Mesendoderm (in vitro differentiated cells): ENCODE data around the gene ERC2.

Experiments
- DNase-seq: peaks from one replicate; pipeline ENCODE4 v3.0.0; 2013
- H2AK5ac ChIP-seq: 2 replicates; pipeline ENCODE4 v1.6.1; 2013; ENCODE audit warnings: low read length, inconsistent platforms
- H2BK120ac ChIP-seq: 2 replicates; pipeline ENCODE4 v1.6.1; 2013; ENCODE audit warnings: low read depth, mild to moderate bottlenecking, low read length, moderate library complexity, mixed read lengths
- H2BK15ac ChIP-seq: replicated peaks from 2 replicates; pipeline ENCODE4 v1.6.1; 2013; ENCODE audit warnings: low read depth, mild to moderate bottlenecking, moderate library complexity
- H2BK5ac ChIP-seq: 2 replicates; pipeline ENCODE4 v1.6.1; 2013; ENCODE audit warnings: low read length, inconsistent platforms
- H3K18ac ChIP-seq: 2 replicates; pipeline ENCODE4 v1.6.1; 2013; ENCODE audit warnings: mild to moderate bottlenecking, low read length, mixed read lengths
- H3K23ac ChIP-seq: one replicate; pipeline ENCODE4 v1.6.1; 2013; ENCODE audit warnings: low read length
- H3K27ac ChIP-seq: 2 replicates; pipeline ENCODE4 v1.5.1; 2013; ENCODE audit warnings: low read depth, mild to moderate bottlenecking, inconsistent platforms, low read length, moderate library complexity
- H3K27me3 ChIP-seq: 2 replicates; pipeline ENCODE4 v1.6.1; 2013; ENCODE audit warnings: low read length, control low read depth, mild to moderate bottlenecking, inconsistent platforms; ENCODE audit not compliant: insufficient read depth, poor library complexity
- H3K36me3 ChIP-seq: 2 replicates; pipeline ENCODE4 v1.6.1; 2013; ENCODE audit warnings: low read length, inconsistent platforms; ENCODE audit not compliant: control insufficient read depth, insufficient read depth
- H3K4ac ChIP-seq: one replicate; pipeline ENCODE4 v1.6.1; 2013; ENCODE audit warnings: low read depth, mild to moderate bottlenecking, low read length, moderate library complexity
- H3K4me1 ChIP-seq: 2 replicates; pipeline ENCODE4 v1.6.1; 2013; ENCODE audit warnings: low read depth, low read length, inconsistent platforms; ENCODE audit not compliant: control insufficient read depth
- H3K4me2 ChIP-seq: 2 replicates; pipeline ENCODE4 v1.6.1; 2013; ENCODE audit warnings: low read length
- H3K4me3 ChIP-seq: 2 replicates; pipeline ENCODE4 v1.5.1; 2013; ENCODE audit warnings: mild to moderate bottlenecking, low read length
- H3K56ac ChIP-seq: one replicate; pipeline ENCODE4 v1.6.1; 2013; ENCODE audit warnings: low read length
- H3K79me1 ChIP-seq: 2 replicates; pipeline ENCODE4 v1.6.1; 2013; ENCODE audit warnings: low read length, inconsistent platforms
- H3K79me2 ChIP-seq: 2 replicates; pipeline ENCODE4 v1.6.1; 2013; ENCODE audit warnings: mild to moderate bottlenecking, low read length; ENCODE audit not compliant: control insufficient read depth, insufficient read depth
- H3K9ac ChIP-seq: 2 replicates; pipeline ENCODE4 v1.6.1; 2013; ENCODE audit warnings: low read length, inconsistent platforms
- H4K5ac ChIP-seq: one replicate; pipeline ENCODE4 v1.6.1; 2013; ENCODE audit warnings: low read length
- H4K8ac ChIP-seq: one replicate; pipeline ENCODE4 v1.6.1; 2013; ENCODE audit warnings: low read depth, mild to moderate bottlenecking, control low read depth, low read length, moderate library complexity
- WGBS: extraction: QIAGEN DNeasy Blood & Tissue Kit; methylation state at CpG from one replicate; pipeline ENCODE4 v1.1.7; 2013; ENCODE audit warnings: low lambda C conversion rate, missing lambda C conversion rate; ENCODE audit not compliant: insufficient coverage; ENCODE audit errors: extremely low coverage; 5-methylcytosine and 5-hydroxymethylcytosine counted together

The ERC2 gene

GRCh38 chr3:55647670-55648069, 820.6 kb downstream of the ERC2 start:
- Histone ChIP-seq H2BK5ac (no peak overlapping the region), H2BK120ac (no peak overlapping the region), H2BK15ac (no peak overlapping the region), H3K27ac (no peak overlapping the region), H3K79me2 (no peaks in the 10 kb centered on the region), H3K27me3 (no peaks in the 10 kb centered on the region), H3K4me1 (peaks cover 3% of the 10 kb centered on the region), H3K18ac (no peak overlapping the region), H2AK5ac (no peak overlapping the region), H3K4ac (no peak overlapping the region), H4K8ac (no peak overlapping the region), H4K5ac (no peak overlapping the region), H3K56ac (no peak overlapping the region), H3K9ac (no peak overlapping the region), H3K4me2 (no peak overlapping the region), H3K23ac (no peak overlapping the region), H3K79me1 (no peaks in the 10 kb centered on the region), H3K4me3 (no peak overlapping the region), H3K36me3 (no peaks in the 10 kb centered on the region)
- no CpG with 5 or more reads among the region's 10 CpGs for WGBS
- no peak for DNase-seq

GRCh38 chr3:55647063-55647462, 821.2 kb downstream of the ERC2 start:
- no peak overlapping the region for H4K8ac ChIP-seq
- no peak overlapping the region for H2BK15ac ChIP-seq
- no peak overlapping the region for H3K23ac ChIP-seq
- no peak overlapping the region for H2AK5ac ChIP-seq
- H2BK5ac ChIP-seq: no peak overlapping the region
- WGBS: no CpG with 5 or more reads among the region's 10 CpGs
- no peak for DNase-seq
- H2BK120ac ChIP-seq: no peak overlapping the region
- no peak overlapping the region for H3K4ac ChIP-seq
- H3K79me2 ChIP-seq: no peaks in the 10 kb centered on the region
- H3K4me2 ChIP-seq: no peak overlapping the region
- H3K27me3 ChIP-seq: no peaks in the 10 kb centered on the region
- H3K27ac ChIP-seq: no peak overlapping the region
- H4K5ac ChIP-seq: no peak overlapping the region
- no peak overlapping the region for H3K4me3 ChIP-seq
- peak overlapping the region; percentile 46 for H3K18ac ChIP-seq
- H3K79me1 ChIP-seq: no peaks in the 10 kb centered on the region
- no peak overlapping the region for H3K9ac ChIP-seq
- H3K36me3 ChIP-seq: no peaks in the 10 kb centered on the region
- peaks cover 3% of the 10 kb centered on the region for H3K4me1 ChIP-seq
- H3K56ac ChIP-seq: no peak overlapping the region

GRCh38 chr3:55646121-55646520, 822.1 kb downstream of the ERC2 start:
- WGBS: no CpG with 5 or more reads among the region's 3 CpGs
- Histone ChIP-seq H3K4ac (no peak overlapping the region), H3K18ac (no peak overlapping the region), H3K23ac (no peak overlapping the region), H3K27me3 (no peaks in the 10 kb centered on the region), H2AK5ac (no peak overlapping the region), H3K36me3 (no peaks in the 10 kb centered on the region), H3K9ac (no peak overlapping the region), H3K4me1 (peaks cover 3% of the 10 kb centered on the region), H3K27ac (no peak overlapping the region), H3K79me2 (no peaks in the 10 kb centered on the region), H4K8ac (no peak overlapping the region), H3K4me2 (no peak overlapping the region), H3K4me3 (no peak overlapping the region), H2BK120ac (no peak overlapping the region), H3K56ac (no peak overlapping the region), H2BK15ac (no peak overlapping the region), H3K79me1 (no peaks in the 10 kb centered on the region), H2BK5ac (no peak overlapping the region), H4K5ac (no peak overlapping the region)
- DNase-seq: no peak

GRCh38 chr3:55645422-55645821, 822.8 kb downstream of the ERC2 start:
- Histone ChIP-seq H3K9ac (no peak overlapping the region), H3K56ac (no peak overlapping the region), H3K4ac (no peak overlapping the region), H3K4me3 (no peak overlapping the region), H2BK5ac (no peak overlapping the region), H4K8ac (no peak overlapping the region), H3K36me3 (no peaks in the 10 kb centered on the region), H3K79me2 (no peaks in the 10 kb centered on the region), H3K18ac (no peak overlapping the region), H3K27ac (no peak overlapping the region), H2BK120ac (no peak overlapping the region), H3K4me1 (peaks cover 3% of the 10 kb centered on the region), H3K23ac (no peak overlapping the region), H3K79me1 (no peaks in the 10 kb centered on the region), H2AK5ac (no peak overlapping the region), H3K27me3 (no peaks in the 10 kb centered on the region), H2BK15ac (no peak overlapping the region), H3K4me2 (no peak overlapping the region), H4K5ac (no peak overlapping the region)
- DNase-seq: no peak
- WGBS: no CpG with 5 or more reads among the region's 4 CpGs

GRCh38 chr3:55643283-55643682, 825.0 kb downstream of the ERC2 start:
- Histone ChIP-seq H3K27ac (no peak overlapping the region), H3K9ac (no peak overlapping the region), H2BK5ac (no peak overlapping the region), H2AK5ac (no peak overlapping the region), H3K79me1 (no peaks in the 10 kb centered on the region), H3K18ac (no peak overlapping the region), H2BK15ac (no peak overlapping the region), H3K4me2 (no peak overlapping the region), H3K36me3 (no peaks in the 10 kb centered on the region), H4K8ac (no peak overlapping the region), H3K27me3 (no peaks in the 10 kb centered on the region), H3K4me3 (no peak overlapping the region), H3K4me1 (peaks cover 15% of the 10 kb centered on the region), H4K5ac (no peak overlapping the region), H3K23ac (no peak overlapping the region), H3K79me2 (no peaks in the 10 kb centered on the region), H2BK120ac (no peak overlapping the region), H3K56ac (no peak overlapping the region), H3K4ac (no peak overlapping the region)
- no CpG with 5 or more reads among the region's 2 CpGs for WGBS
- DNase-seq: no peak

- no peak for DNase-seq
- H3K4ac ChIP-seq: no peak overlapping the region
- H4K5ac ChIP-seq: no peak overlapping the region
- no peaks in the 10 kb centered on the region for H3K36me3 ChIP-seq
- no peak overlapping the region for H3K18ac ChIP-seq
- H3K56ac ChIP-seq: no peak overlapping the region
- no peaks in the 10 kb centered on the region for H3K79me1 ChIP-seq
- H3K4me1 ChIP-seq: peaks cover 12% of the 10 kb centered on the region
- no peak overlapping the region for H2BK15ac ChIP-seq
- no peaks in the 10 kb centered on the region for H3K79me2 ChIP-seq
- no peaks in the 10 kb centered on the region for H3K27me3 ChIP-seq
- H3K4me2 ChIP-seq: no peak overlapping the region
- WGBS: no CpG with 5 or more reads among the region's 2 CpGs
- no peak overlapping the region for H2AK5ac ChIP-seq
- H2BK5ac ChIP-seq: no peak overlapping the region
- H2BK120ac ChIP-seq: no peak overlapping the region
- no peak overlapping the region for H3K4me3 ChIP-seq
- no peak overlapping the region for H3K23ac ChIP-seq
- no peak overlapping the region for H4K8ac ChIP-seq
- no peak overlapping the region for H3K27ac ChIP-seq
- H3K9ac ChIP-seq: no peak overlapping the region
These were observed 826.3 kb downstream of the ERC2 start for GRCh38 chr3:55641964-55642363.
